PFSK-1 (cell line): ENCODE data around the gene BTBD9.

Experiments used
- POLR2AphosphoS5 ChIP-seq: IDR thresholded peaks from 2 replicates; pipeline ENCODE4 v1.6.1; 2012; ENCODE audit warnings: low read depth, mild to moderate bottlenecking, control low read depth, low read length, moderate library complexity
- REST ChIP-seq, 2 experiments: IDR thresholded peaks; 2 replicates each; pipeline versions ENCODE4 v1.6.1 to v1.8.0; 2011 to 2012; ENCODE audit warnings: low read depth in 2 of 2, low read length in 2 of 2, control low read depth in 1 of 2, inconsistent platforms in 1 of 2, mild to moderate bottlenecking in 1 of 2, moderate library complexity in 1 of 2; ENCODE audit not compliant: insufficient read depth in 1 of 2
- SIN3A ChIP-seq: IDR thresholded peaks from 2 replicates; pipeline ENCODE4 v1.6.1; 2012; ENCODE audit warnings: mild to moderate bottlenecking, low read length, moderate library complexity, borderline replicate concordance; ENCODE audit not compliant: insufficient read depth
- TAF1 ChIP-seq: IDR thresholded peaks from 2 replicates; pipeline ENCODE4 v1.6.1; 2012; ENCODE audit warnings: low read length, control low read depth, borderline replicate concordance; ENCODE audit not compliant: insufficient read depth

GRCh38 chr6:38476141-38476540 lies 163.6 kb downstream of the BTBD9 start:
- TF ChIP-seq POLR2AphosphoS5 (no peak), TAF1 (no peak), REST (IDR thresholded peaks at IDR 0.05; ENCODE audit: insufficient read depth in 1 of 2, low read depth in 2 of 2, low read length in 2 of 2) (no peak), SIN3A (no peak)
